GM12875 (cell line): ENCODE measurements around the gene PLBD1.

ENCODE experiments used
- H3K4me3 ChIP-seq: one replicate; pipeline ENCODE4 v1.5.1; 2011; ENCODE audit warnings: low read depth, low read length, control low read depth
- TF ChIP-seq, protein P1 (sequence below): IDR thresholded peaks from 2 replicates; pipeline ENCODE4 v1.5.1; 2011; ENCODE audit warnings: low read depth, mild to moderate bottlenecking, control low read depth, inconsistent platforms, low read length, moderate library complexity, borderline replicate concordance; ENCODE audit not compliant: insufficient read depth

The PLBD1 gene

GRCh38 chr12:14558473-14558959 lies 9.2 kb downstream of the PLBD1 start:
- TF ChIP-seq, protein P1, sequence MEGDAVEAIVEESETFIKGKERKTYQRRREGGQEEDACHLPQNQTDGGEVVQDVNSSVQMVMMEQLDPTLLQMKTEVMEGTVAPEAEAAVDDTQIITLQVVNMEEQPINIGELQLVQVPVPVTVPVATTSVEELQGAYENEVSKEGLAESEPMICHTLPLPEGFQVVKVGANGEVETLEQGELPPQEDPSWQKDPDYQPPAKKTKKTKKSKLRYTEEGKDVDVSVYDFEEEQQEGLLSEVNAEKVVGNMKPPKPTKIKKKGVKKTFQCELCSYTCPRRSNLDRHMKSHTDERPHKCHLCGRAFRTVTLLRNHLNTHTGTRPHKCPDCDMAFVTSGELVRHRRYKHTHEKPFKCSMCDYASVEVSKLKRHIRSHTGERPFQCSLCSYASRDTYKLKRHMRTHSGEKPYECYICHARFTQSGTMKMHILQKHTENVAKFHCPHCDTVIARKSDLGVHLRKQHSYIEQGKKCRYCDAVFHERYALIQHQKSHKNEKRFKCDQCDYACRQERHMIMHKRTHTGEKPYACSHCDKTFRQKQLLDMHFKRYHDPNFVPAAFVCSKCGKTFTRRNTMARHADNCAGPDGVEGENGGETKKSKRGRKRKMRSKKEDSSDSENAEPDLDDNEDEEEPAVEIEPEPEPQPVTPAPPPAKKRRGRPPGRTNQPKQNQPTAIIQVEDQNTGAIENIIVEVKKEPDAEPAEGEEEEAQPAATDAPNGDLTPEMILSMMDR = no peak
- no peak overlapping the region for H3K4me3 ChIP-seq

- H3K4me3 ChIP-seq = no peak overlapping the region
- TF ChIP-seq, protein P1 = no peak
These were observed 9.7 kb downstream of the PLBD1 start for GRCh38 chr12:14557966-14558365.

GRCh38 chr12:14554281-14555007 lies 13.2 kb downstream of the PLBD1 start:
- TF ChIP-seq, protein P1 = no peak
- H3K4me3 ChIP-seq = no peak overlapping the region

GRCh38 chr12:14548609-14549008 lies 19.1 kb downstream of the PLBD1 start:
- TF ChIP-seq, protein P1 = no peak
- no peak overlapping the region for H3K4me3 ChIP-seq

- no peak overlapping the region for H3K4me3 ChIP-seq
- TF ChIP-seq, protein P1 = no peak
These were observed 20.1 kb downstream of the PLBD1 start for GRCh38 chr12:14547571-14547970.

- no peak overlapping the region for H3K4me3 ChIP-seq
- TF ChIP-seq, protein P1 = no peak
These were observed 22.2 kb downstream of the PLBD1 start for GRCh38 chr12:14545144-14546124.
